PC-3 (cell line): ENCODE measurements around the gene SGTA. TPM values are rescaled to one million over a fixed set of nuclear protein-coding genes. Genes with fewer than 3 reads are reported as not detected.

ENCODE experiments used
- ATAC-seq: fragments of 200-7000 bp; cut with Tn5 transposase; 2 replicates; pipeline ENCODE4 v1.9.1; 2020; ENCODE audit warnings: mild to moderate bottlenecking, moderate library complexity
- BruUV-seq: library from RNA; stranded (reverse); fragments of 400-500 nt; replicated peaks from 2 replicates; lab custom pipeline; 2021; lab: Mats Ljungman, UMichigan
- CTCF ChIA-PET: fragments of 300-600 bp; sonication (Branson Sonifier 250); formaldehyde crosslinking; loops from one replicate; lab custom pipeline; 2022; ENCODE audit warnings: antibody characterized with exemption; lab: Charles Lee
- POLR2A ChIA-PET: fragments of 300-600 bp; sonication (Branson Sonifier 250); formaldehyde crosslinking; loops from one replicate; lab custom pipeline; 2022; ENCODE audit warnings: antibody characterized with exemption; ENCODE audit not compliant: unreplicated experiment; lab: Charles Lee
- DNase-seq: peaks from one replicate; pipeline ENCODE4 v3.0.0-alpha.2; 2015
- H2AFZ ChIP-seq: fragments of 300-600 bp; sonication (generic); 2 replicates; pipeline ENCODE4 v1.6.0; 2016; ENCODE audit warnings: antibody characterized with exemption, low read length
- H3F3A ChIP-seq: fragments of 300-600 bp; sonication (generic); one replicate; pipeline ENCODE4 v1.6.0; 2017; ENCODE audit warnings: antibody characterized with exemption, low read length, control low read depth, mild to moderate bottlenecking; ENCODE audit not compliant: unreplicated experiment
- H3K27ac ChIP-seq: fragments of 300-600 bp; sonication (generic); 2 replicates; pipeline ENCODE4 v1.5.1; 2016; ENCODE audit warnings: mild to moderate bottlenecking, low read length
- H3K27me3 ChIP-seq: fragments of 300-600 bp; sonication (generic); 2 replicates; pipeline ENCODE4 v1.6.1; 2016; ENCODE audit warnings: low read length, mixed read lengths
- H3K36me3 ChIP-seq: fragments of 300-600 bp; sonication (generic); 2 replicates; pipeline ENCODE4 v1.6.1; 2016; ENCODE audit warnings: low read depth, mixed run types, low read length, mixed read lengths
- H3K4me1 ChIP-seq: fragments of 300-600 bp; sonication (generic); 2 replicates; pipeline ENCODE4 v1.5.1; 2016; ENCODE audit warnings: low read length; ENCODE audit not compliant: insufficient read depth
- H3K4me2 ChIP-seq: fragments of 300-600 bp; sonication (generic); 2 replicates; pipeline ENCODE4 v1.6.0; 2016; ENCODE audit warnings: low read length
- H3K4me3 ChIP-seq: fragments of 300-600 bp; sonication (generic); 2 replicates; pipeline ENCODE4 v1.5.1; 2016; ENCODE audit warnings: mild to moderate bottlenecking, low read length, mixed read lengths
- H3K79me2 ChIP-seq: fragments of 300-600 bp; sonication (generic); 2 replicates; pipeline ENCODE4 v1.6.1; 2017; ENCODE audit warnings: low read length, mixed read lengths
- H3K9ac ChIP-seq: fragments of 300-600 bp; sonication (generic); 2 replicates; pipeline ENCODE4 v1.6.0; 2016; ENCODE audit warnings: mild to moderate bottlenecking, low read length
- H3K9me2 ChIP-seq: fragments of 300-600 bp; sonication (generic); replicated peaks from 2 replicates; pipeline ENCODE4 v1.6.1; 2016; ENCODE audit warnings: mixed run types, low read length, mixed read lengths
- H3K9me3 ChIP-seq: fragments of 300-600 bp; sonication (generic); 2 replicates; pipeline ENCODE4 v1.6.1; 2016; ENCODE audit warnings: low read length, mixed read lengths
- H4K20me1 ChIP-seq: fragments of 300-600 bp; sonication (generic); 2 replicates; pipeline ENCODE4 v1.6.1; 2016; ENCODE audit warnings: low read length, mixed read lengths
- EZH2 ChIP-seq: fragments of 300-600 bp; sonication (generic); IDR thresholded peaks from one replicate; pipeline ENCODE4 v1.6.1; 2017; ENCODE audit warnings: antibody characterized with exemption, mild to moderate bottlenecking, low read length; ENCODE audit not compliant: unreplicated experiment
- EZH2phosphoT487 ChIP-seq: fragments of 300-600 bp; sonication (generic); IDR thresholded peaks from 2 replicates; pipeline ENCODE4 v1.6.1; 2018; ENCODE audit warnings: mild to moderate bottlenecking, antibody characterized with exemption, low read length, borderline replicate concordance
- intact Hi-C: fragments of 100-400 bp; cut with micrococcal nuclease; formaldehyde crosslinking; loops from 2 replicates; pipeline ENCODE4 v1.9.0; 2023
- total RNA-seq: library from RNA; depleted of rRNA; stranded (reverse); fragments of >200 nt; gene quantifications from 2 replicates; pipeline ENCODE4 v1.2.3, GENCODE V29; 2014
- TF ChIP-seq, protein P1 (sequence below): fragments of 300-600 bp; sonication (generic); conservative IDR thresholded peaks from 2 replicates; pipeline ENCODE4 v1.5.1; 2017; ENCODE audit warnings: antibody characterized with exemption, low read depth, mild to moderate bottlenecking, low read length

SGTA gene
- total RNA-seq, 1 experiment from 2014 or later = 78.6 TPM

DNA sequence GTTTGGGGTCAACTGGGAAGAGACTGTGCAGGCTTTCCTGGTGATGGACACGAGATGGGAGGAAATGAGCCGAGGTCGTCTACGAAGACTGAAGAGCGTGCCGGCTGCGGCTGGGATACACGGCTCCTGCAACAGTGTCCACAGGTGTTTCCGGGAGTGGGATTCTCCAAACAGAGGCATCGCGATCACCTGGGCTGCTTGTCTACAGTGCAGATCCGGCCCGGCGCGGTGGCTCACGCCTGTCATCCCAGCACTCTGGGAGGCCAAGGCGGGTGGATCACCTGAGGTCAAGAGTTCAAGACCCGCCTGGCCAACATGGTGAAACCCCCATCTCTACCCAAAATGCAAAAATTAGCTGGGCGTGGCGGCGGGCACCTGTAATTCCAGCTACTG, 31.6 kb downstream of the SGTA start:
- ChIA-PET CTCF (no interaction called here), POLR2A (no interaction called here)
- BruUV-seq = no TSS peak

DNA sequence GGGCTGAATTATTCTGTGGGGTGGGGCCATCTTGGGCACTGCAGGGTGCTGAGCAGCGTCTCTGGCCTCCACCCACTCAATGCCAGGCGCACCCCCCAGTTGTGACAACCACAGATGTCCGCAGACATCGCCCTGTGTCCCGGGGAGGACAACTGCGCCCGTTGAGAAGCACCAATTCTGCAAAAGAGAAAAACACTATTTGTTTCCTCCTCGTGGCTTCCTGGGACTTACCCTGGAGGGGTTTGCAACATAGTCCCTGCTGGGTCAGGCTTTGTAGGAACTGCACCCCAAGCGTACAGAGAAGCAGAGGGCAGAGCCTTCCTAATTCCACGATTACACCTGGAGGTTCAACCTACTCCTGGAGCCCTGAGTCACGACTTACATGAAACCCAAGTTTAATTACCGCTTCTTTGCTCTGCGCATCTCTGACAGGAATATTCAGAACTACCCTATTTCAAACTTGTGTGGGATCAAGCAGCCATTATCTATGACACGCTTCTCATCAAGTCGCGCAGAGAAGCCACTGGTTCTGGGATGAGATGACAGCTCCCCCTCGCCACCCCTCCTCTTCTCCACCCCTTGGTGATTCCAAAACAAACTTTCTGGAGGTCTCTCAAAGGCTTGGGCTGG, 32.1 kb downstream of the SGTA start:
- no peak overlapping the region for H3K9ac ChIP-seq
- no peak overlapping the region for H2AFZ ChIP-seq
- H3K27me3 ChIP-seq = no peaks in the 10 kb centered on the region
- H3K9me2 ChIP-seq = no peaks in the 10 kb centered on the region
- no peaks in the 10 kb centered on the region for H3F3A ChIP-seq
- no peak overlapping the region for H3K4me3 ChIP-seq
- H3K4me2 ChIP-seq = no peak overlapping the region
- BruUV-seq = no TSS peak
- H3K9me3 ChIP-seq = no peaks in the 10 kb centered on the region
- no peaks in the 10 kb centered on the region; the same call in 1 of the 2 replicates for H3K36me3 ChIP-seq
- POLR2A ChIA-PET = no interaction called here
- no peaks in the 10 kb centered on the region for H3K4me1 ChIP-seq
- CTCF ChIA-PET = interaction anchor here (2.0 kb wide), 1 partner anchor 102 kb away, joined by 18 read pairs; no protein-coding TSS in a partner anchor
- intact Hi-C loops = no loop called here
- TF ChIP-seq, protein P1, sequence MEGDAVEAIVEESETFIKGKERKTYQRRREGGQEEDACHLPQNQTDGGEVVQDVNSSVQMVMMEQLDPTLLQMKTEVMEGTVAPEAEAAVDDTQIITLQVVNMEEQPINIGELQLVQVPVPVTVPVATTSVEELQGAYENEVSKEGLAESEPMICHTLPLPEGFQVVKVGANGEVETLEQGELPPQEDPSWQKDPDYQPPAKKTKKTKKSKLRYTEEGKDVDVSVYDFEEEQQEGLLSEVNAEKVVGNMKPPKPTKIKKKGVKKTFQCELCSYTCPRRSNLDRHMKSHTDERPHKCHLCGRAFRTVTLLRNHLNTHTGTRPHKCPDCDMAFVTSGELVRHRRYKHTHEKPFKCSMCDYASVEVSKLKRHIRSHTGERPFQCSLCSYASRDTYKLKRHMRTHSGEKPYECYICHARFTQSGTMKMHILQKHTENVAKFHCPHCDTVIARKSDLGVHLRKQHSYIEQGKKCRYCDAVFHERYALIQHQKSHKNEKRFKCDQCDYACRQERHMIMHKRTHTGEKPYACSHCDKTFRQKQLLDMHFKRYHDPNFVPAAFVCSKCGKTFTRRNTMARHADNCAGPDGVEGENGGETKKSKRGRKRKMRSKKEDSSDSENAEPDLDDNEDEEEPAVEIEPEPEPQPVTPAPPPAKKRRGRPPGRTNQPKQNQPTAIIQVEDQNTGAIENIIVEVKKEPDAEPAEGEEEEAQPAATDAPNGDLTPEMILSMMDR = no peak
- TF ChIP-seq EZH2phosphoT487 (no peak), EZH2 (no peak)
- no peaks in the 10 kb centered on the region for H3K79me2 ChIP-seq
- no peaks in the 10 kb centered on the region for H4K20me1 ChIP-seq
- ATAC-seq (no peak), DNase-seq (no peak)
- no peak overlapping the region for H3K27ac ChIP-seq

More for the DNA sequence above, 31.6 kb downstream of the SGTA start:
- TF ChIP-seq EZH2 = no peak
- TF ChIP-seq, protein P1 = no peak
- no peak for TF ChIP-seq EZH2phosphoT487
- ATAC-seq (no peak), DNase-seq (no peak)
- Histone ChIP-seq H3K9ac (no peak overlapping the region), H3K79me2 (no peaks in the 10 kb centered on the region), H3K4me3 (no peak overlapping the region), H3K9me3 (no peaks in the 10 kb centered on the region), H3K27me3 (no peaks in the 10 kb centered on the region), H2AFZ (no peak overlapping the region), H3K4me1 (no peaks in the 10 kb centered on the region), H4K20me1 (no peaks in the 10 kb centered on the region), H3F3A (no peaks in the 10 kb centered on the region), H3K27ac (no peak overlapping the region), H3K9me2 (no peaks in the 10 kb centered on the region), H3K4me2 (no peak overlapping the region), H3K36me3 (no peaks in the 10 kb centered on the region; the same call in 1 of the 2 replicates)
- intact Hi-C loops = no loop called here

- CTCF ChIA-PET = no interaction called here
- H3K4me2 ChIP-seq = no peak overlapping the region
- no peaks in the 10 kb centered on the region for H3K36me3 ChIP-seq
- ATAC-seq (no peak), DNase-seq (no peak)
- TF ChIP-seq, protein P1 = no peak
- TF ChIP-seq EZH2phosphoT487 (no peak), EZH2 (no peak)
- H4K20me1 ChIP-seq = no peaks in the 10 kb centered on the region
- H3K4me1 ChIP-seq = no peaks in the 10 kb centered on the region
- POLR2A ChIA-PET = no interaction called here
- H3K27me3 ChIP-seq = 0 out of 2 replicates have a peak, but pooled peaks cover 4% of the 10 kb centered on the region
- H3K27ac ChIP-seq = no peak overlapping the region
- H2AFZ ChIP-seq = no peak overlapping the region
- no TSS peak for BruUV-seq
- no peaks in the 10 kb centered on the region for H3K9me3 ChIP-seq
- H3K9ac ChIP-seq = no peak overlapping the region
- H3K79me2 ChIP-seq = no peaks in the 10 kb centered on the region
- intact Hi-C loops = no loop called here
- no peaks in the 10 kb centered on the region for H3F3A ChIP-seq
- no peak overlapping the region for H3K4me3 ChIP-seq
- no peaks in the 10 kb centered on the region for H3K9me2 ChIP-seq
Observed at GRCh38 chr19:2747349-2747748, 35.7 kb downstream of the SGTA start.
